Loucy (cell line): ENCODE measurements around the gene NBR1.
A peak's percentile ranks its signal among the peaks of the same experiment; 100 is the strongest.

Experiments used
- H2AFZ ChIP-seq: fragments of 200-600 bp; sonication (generic); 2 replicates; pipeline ENCODE4 v1.6.0; 2016; ENCODE audit warnings: antibody characterized with exemption, mild to moderate bottlenecking, low read length, moderate library complexity
- H3F3A ChIP-seq: fragments of 200-600 bp; 2 replicates; pipeline ENCODE4 v1.6.0; 2016; ENCODE audit warnings: antibody characterized with exemption, low read depth, mild to moderate bottlenecking
- H3K27me3 ChIP-seq: fragments of 200-600 bp; sonication (generic); 2 replicates; pipeline ENCODE4 v1.6.1; 2014; ENCODE audit warnings: low read length, mild to moderate bottlenecking; ENCODE audit not compliant: insufficient read depth, poor library complexity, severe bottlenecking
- H3K36me3 ChIP-seq: fragments of 200-600 bp; sonication (generic); 2 replicates; pipeline ENCODE4 v1.6.1; 2016; ENCODE audit warnings: low read length; ENCODE audit not compliant: insufficient read depth
- H3K4me1 ChIP-seq: fragments of 200-600 bp; sonication (generic); 2 replicates; pipeline ENCODE4 v1.5.1; 2014; ENCODE audit warnings: low read length, mild to moderate bottlenecking; ENCODE audit not compliant: insufficient read depth, poor library complexity, severe bottlenecking
- H3K4me2 ChIP-seq: fragments of 200-600 bp; sonication (generic); 2 replicates; pipeline ENCODE4 v1.6.0; 2014; ENCODE audit warnings: antibody characterized with exemption, low read length, low read depth, mild to moderate bottlenecking; ENCODE audit not compliant: poor library complexity, severe bottlenecking
- H3K4me3 ChIP-seq: fragments of 200-600 bp; sonication (generic); 2 replicates; pipeline ENCODE4 v1.5.1; 2014; ENCODE audit warnings: low read length, mild to moderate bottlenecking, mixed read lengths; ENCODE audit not compliant: poor library complexity, severe bottlenecking
- H3K79me2 ChIP-seq: fragments of 200-600 bp; sonication (generic); 2 replicates; pipeline ENCODE4 v1.6.1; 2014; ENCODE audit warnings: low read length; ENCODE audit not compliant: insufficient read depth
- H3K9ac ChIP-seq: fragments of 200-600 bp; sonication (generic); 2 replicates; pipeline ENCODE4 v1.6.0; 2014; ENCODE audit warnings: mild to moderate bottlenecking, low read depth, low read length, moderate library complexity; ENCODE audit not compliant: poor library complexity, severe bottlenecking
- H3K9me2 ChIP-seq: fragments of 200-600 bp; sonication (generic); replicated peaks from 2 replicates; pipeline ENCODE4 v1.6.1; 2016; ENCODE audit warnings: low read depth, low read length, mixed read lengths
- H3K9me3 ChIP-seq: fragments of 200-600 bp; sonication (generic); 2 replicates; pipeline ENCODE4 v1.6.1; 2014; ENCODE audit warnings: mild to moderate bottlenecking, antibody characterized with exemption, low read length, low read depth; ENCODE audit not compliant: insufficient read depth
- H4K20me1 ChIP-seq: fragments of 200-600 bp; sonication (generic); 2 replicates; pipeline ENCODE4 v1.6.0; 2014; ENCODE audit warnings: antibody characterized with exemption, low read length, mild to moderate bottlenecking; ENCODE audit not compliant: insufficient read depth, poor library complexity, severe bottlenecking
- EZH2phosphoT487 ChIP-seq: fragments of 200-600 bp; IDR thresholded peaks from 2 replicates; pipeline ENCODE4 v1.6.1; 2018; ENCODE audit warnings: antibody characterized with exemption, mild to moderate bottlenecking, moderate library complexity, borderline replicate concordance
- TF ChIP-seq, protein P1 (sequence below): fragments of 200-600 bp; sonication (generic); conservative IDR thresholded peaks from 2 replicates; pipeline ENCODE4 v1.5.1; 2014; ENCODE audit warnings: mild to moderate bottlenecking, antibody characterized with exemption, low read length

The NBR1 gene

GRCh38 chr17:43211480-43212402 is 40.7 kb downstream of the NBR1 start, which contains the start of gene TMEM106A:
Gene TMEM106A, plus strand, starts transcription at chr17:43211875. Its CDS starts 1,167 bp downstream, at chr17:43213042.
- Histone ChIP-seq H3K4me3 (peak within 1 kb of the TSS; percentile 86), H3K79me2 (peaks cover 16% of the 10 kb centered on the region; the same call in 1 of the 2 replicates), H3K36me3 (no peaks in the 10 kb centered on the region; the same call in 1 of the 2 replicates), H3K9ac (peak within 1 kb of the TSS; percentile 87), H2AFZ (peak within 1 kb of the TSS; percentile 88), H3K4me1 (peaks cover 35% of the 10 kb centered on the region), H3K27me3 (no peaks in the 10 kb centered on the region), H3K4me2 (peak within 1 kb of the TSS; percentile 90), H3K9me2 (no peaks in the 10 kb centered on the region), H4K20me1 (peaks cover 4% of the 10 kb centered on the region), H3K9me3 (no peaks in the 10 kb centered on the region), H3F3A (no peaks in the 10 kb centered on the region)
- TF ChIP-seq EZH2phosphoT487 = no peak
- TF ChIP-seq, protein P1, sequence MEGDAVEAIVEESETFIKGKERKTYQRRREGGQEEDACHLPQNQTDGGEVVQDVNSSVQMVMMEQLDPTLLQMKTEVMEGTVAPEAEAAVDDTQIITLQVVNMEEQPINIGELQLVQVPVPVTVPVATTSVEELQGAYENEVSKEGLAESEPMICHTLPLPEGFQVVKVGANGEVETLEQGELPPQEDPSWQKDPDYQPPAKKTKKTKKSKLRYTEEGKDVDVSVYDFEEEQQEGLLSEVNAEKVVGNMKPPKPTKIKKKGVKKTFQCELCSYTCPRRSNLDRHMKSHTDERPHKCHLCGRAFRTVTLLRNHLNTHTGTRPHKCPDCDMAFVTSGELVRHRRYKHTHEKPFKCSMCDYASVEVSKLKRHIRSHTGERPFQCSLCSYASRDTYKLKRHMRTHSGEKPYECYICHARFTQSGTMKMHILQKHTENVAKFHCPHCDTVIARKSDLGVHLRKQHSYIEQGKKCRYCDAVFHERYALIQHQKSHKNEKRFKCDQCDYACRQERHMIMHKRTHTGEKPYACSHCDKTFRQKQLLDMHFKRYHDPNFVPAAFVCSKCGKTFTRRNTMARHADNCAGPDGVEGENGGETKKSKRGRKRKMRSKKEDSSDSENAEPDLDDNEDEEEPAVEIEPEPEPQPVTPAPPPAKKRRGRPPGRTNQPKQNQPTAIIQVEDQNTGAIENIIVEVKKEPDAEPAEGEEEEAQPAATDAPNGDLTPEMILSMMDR = peak; percentile 60

DNA sequence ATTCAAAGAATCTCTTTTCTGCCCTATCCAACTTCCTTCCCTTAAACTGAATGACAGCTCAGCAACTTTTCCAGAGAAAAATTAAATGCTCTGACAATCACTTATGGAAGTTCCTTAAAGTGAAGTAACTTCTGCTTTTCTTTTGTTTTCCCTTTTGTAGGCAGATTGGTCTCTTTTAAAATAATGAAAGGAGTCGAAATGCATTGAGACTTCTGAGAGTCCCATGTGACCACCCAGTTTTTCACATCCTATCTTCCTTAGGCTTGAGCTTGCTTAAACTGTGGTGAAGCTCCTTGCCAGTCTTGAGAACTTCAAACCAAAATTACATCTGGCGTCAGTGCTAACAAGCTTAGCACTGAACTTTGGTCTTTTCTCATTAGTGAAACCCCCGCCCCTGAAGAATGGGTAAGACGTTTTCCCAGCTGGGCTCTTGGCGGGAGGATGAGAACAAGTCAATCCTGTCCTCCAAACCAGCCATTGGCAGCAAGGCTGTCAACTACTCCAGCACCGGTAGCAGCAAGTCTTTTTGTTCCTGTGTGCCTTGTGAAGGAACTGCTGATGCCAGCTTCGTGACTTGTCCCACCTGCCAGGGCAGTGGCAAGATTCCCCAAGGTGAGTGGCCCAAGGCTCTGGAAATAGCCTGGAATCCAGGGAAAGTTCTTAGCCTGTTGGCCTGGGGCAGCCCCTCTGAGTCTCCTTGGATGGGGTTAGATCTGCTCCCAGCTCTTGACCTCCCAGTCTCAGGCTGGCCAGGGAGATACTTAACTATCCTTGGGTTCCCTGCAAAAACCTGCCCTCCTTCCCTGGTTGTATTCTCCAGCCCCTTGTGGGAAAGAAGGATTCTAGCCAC is 41.9 kb downstream of the NBR1 start:
- no peaks in the 10 kb centered on the region; the same call in 1 of the 2 replicates for H3K36me3 ChIP-seq
- peak overlapping the region; percentile 88; the same call in 1 of the 2 replicates for H2AFZ ChIP-seq
- H3K4me1 ChIP-seq = peaks cover 47% of the 10 kb centered on the region
- H3K27me3 ChIP-seq = no peaks in the 10 kb centered on the region
- H3K4me3 ChIP-seq = peak overlapping the region; percentile 86
- H3K79me2 ChIP-seq = peaks cover 16% of the 10 kb centered on the region; the same call in 1 of the 2 replicates
- peak overlapping the region; percentile 90 for H3K4me2 ChIP-seq
- TF ChIP-seq EZH2phosphoT487 = no peak
- TF ChIP-seq, protein P1 = no peak
- H3F3A ChIP-seq = no peaks in the 10 kb centered on the region
- H3K9me3 ChIP-seq = no peaks in the 10 kb centered on the region
- H3K9me2 ChIP-seq = no peaks in the 10 kb centered on the region
- H3K9ac ChIP-seq = peak overlapping the region; percentile 87
- H4K20me1 ChIP-seq = peaks cover 4% of the 10 kb centered on the region

GRCh38 chr17:43213545-43213944 is 42.5 kb downstream of the NBR1 start:
- no peaks in the 10 kb centered on the region for H3K27me3 ChIP-seq
- H3K4me3 ChIP-seq = peak overlapping the region; percentile 86
- H2AFZ ChIP-seq = no peak overlapping the region
- H3K36me3 ChIP-seq = no peaks in the 10 kb centered on the region; the same call in 1 of the 2 replicates
- H3K79me2 ChIP-seq = peaks cover 16% of the 10 kb centered on the region; the same call in 1 of the 2 replicates
- H4K20me1 ChIP-seq = peaks cover 4% of the 10 kb centered on the region
- no peaks in the 10 kb centered on the region for H3F3A ChIP-seq
- H3K4me1 ChIP-seq = peaks cover 49% of the 10 kb centered on the region
- no peak for TF ChIP-seq EZH2phosphoT487
- TF ChIP-seq, protein P1 = no peak
- no peaks in the 10 kb centered on the region for H3K9me3 ChIP-seq
- H3K9ac ChIP-seq = peak overlapping the region; percentile 87
- H3K9me2 ChIP-seq = no peaks in the 10 kb centered on the region
- H3K4me2 ChIP-seq = peak overlapping the region; percentile 90
